Neural progenitor cell (in vitro differentiated cells): ENCODE data around the gene TNC.

Experiments
- EZH2 ChIP-seq: fragments of 200-600 bp; sonication (generic); IDR thresholded peaks from 2 replicates; pipeline ENCODE4 v1.6.1; 2017; ENCODE audit warnings: antibody characterized with exemption, mild to moderate bottlenecking, moderate library complexity
- EZH2phosphoT487 ChIP-seq: fragments of 200-600 bp; sonication (generic); IDR thresholded peaks from 2 replicates; pipeline ENCODE4 v1.6.1; 2017; ENCODE audit warnings: antibody characterized with exemption
- TF ChIP-seq, protein P1 (sequence below): fragments of 200-600 bp; sonication (generic); IDR thresholded peaks from 2 replicates; pipeline ENCODE4 v1.5.1; 2017; ENCODE audit warnings: antibody characterized with exemption, mild to moderate bottlenecking

- TF ChIP-seq, protein P1, sequence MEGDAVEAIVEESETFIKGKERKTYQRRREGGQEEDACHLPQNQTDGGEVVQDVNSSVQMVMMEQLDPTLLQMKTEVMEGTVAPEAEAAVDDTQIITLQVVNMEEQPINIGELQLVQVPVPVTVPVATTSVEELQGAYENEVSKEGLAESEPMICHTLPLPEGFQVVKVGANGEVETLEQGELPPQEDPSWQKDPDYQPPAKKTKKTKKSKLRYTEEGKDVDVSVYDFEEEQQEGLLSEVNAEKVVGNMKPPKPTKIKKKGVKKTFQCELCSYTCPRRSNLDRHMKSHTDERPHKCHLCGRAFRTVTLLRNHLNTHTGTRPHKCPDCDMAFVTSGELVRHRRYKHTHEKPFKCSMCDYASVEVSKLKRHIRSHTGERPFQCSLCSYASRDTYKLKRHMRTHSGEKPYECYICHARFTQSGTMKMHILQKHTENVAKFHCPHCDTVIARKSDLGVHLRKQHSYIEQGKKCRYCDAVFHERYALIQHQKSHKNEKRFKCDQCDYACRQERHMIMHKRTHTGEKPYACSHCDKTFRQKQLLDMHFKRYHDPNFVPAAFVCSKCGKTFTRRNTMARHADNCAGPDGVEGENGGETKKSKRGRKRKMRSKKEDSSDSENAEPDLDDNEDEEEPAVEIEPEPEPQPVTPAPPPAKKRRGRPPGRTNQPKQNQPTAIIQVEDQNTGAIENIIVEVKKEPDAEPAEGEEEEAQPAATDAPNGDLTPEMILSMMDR = no peak
- TF ChIP-seq EZH2 (no peak), EZH2phosphoT487 (no peak)
Measured at GRCh38 chr9:115046199-115046598, 71.8 kb downstream of the TNC start.
